ENCODE data around the gene GAB2.

DNA sequence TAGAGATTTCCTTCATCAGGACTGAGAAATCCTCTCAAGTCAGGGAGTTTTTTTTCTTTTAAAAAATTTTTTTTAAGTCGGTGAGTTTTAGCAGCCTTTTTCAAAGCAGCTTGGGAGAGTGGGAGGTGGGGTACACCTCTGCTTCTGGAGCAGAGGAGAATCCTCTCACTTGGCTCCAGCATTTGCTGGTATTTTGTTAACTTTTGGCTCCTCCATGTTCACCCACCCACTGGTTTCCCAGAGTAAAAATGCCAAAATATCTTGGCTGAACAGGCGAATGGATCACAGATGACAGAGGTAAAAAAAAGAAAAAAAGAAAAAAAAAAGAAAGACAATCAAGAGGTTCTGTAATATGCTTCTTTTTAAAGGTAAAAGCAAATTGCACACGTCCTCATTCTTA is 68.0 kb downstream of the GAB2 start:
- TF ChIP-seq CTCF (IDR thresholded peaks at IDR 0.05) (no peak), POLR2A (IDR thresholded peaks at IDR 0.05) (no peak), EP300 (IDR thresholded peaks at IDR 0.05) (no peak)
